HG02943 (cell line): ENCODE data around the gene PRR9.

Source experiments
- ATAC-seq: cut with Tn5 transposase; IDR thresholded peaks from one replicate; pipeline ENCODE4 v1.9.1; 2021; ENCODE audit warnings: mild to moderate bottlenecking, low read depth, moderate library complexity; ENCODE audit not compliant: unreplicated experiment

PRR9 gene

DNA sequence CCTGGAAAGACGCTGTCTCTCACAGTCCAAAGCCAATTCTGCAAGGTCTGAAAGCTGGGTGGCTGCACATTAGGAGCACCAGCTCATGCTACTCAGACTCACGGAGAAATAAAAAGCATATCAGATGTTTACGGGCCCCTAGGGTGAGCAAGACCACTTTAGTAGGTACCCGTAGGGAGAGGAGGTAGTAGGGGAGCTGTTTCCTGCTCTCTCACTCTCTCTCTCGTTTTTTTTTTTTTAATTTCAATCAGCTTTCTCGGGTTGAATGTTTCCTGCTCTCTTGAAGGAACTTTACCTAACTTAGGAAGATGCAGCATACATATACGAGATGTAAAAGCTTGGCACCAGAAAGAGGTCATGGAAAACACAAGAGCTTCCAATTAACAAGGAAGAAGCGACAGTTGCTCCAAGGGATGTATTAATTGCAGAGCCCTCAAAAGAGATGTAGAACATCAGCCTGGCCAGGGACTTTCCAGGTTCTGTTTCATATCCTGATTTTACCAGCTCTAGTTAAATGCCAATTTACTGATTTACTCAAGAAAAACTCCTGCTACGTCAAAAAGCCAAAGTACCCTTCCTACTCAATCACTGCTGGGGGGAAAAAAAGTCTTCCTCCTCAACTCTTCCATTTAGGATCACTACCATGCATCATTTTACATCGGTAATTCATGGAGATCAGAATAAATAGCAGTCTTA is 45.2 kb downstream of the PRR9 start:
- ATAC-seq: no peak

DNA sequence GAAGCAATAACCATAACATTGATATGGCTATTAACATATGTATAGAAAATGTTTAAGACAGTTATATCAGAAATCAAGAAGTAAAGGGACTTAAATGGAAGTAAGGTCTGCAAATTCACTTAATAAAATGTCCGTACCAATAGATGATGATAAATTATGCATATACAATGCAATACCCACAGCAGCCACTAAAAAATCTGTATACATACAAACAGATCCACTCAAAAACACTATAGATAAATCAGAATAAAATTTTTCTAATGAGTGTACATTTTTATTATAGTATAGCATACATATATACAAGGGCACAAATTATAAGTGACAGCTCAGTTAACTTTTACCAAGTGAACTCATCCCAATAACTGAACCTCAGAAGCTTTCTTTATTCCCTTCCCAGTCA is 48.1 kb downstream of the PRR9 start:
- ATAC-seq: no peak
